Tibial artery (tissue), 4 donors: ENCODE measurements around the gene SEC24B.

Experiments
- DNase-seq, 2 donors: peaks; one replicate each; pipeline ENCODE4 v3.0.0-alpha.2; 2019
- H3K27ac ChIP-seq, 2 donors: fragments of 200-600 bp; sonication (generic) in 1 of 2; 1 replicate in 1 of 2; 2 replicates in 1 of 2; pipeline ENCODE4 v1.5.1; 2018 to 2019; ENCODE audit warnings: mild to moderate bottlenecking in 1 of 2
- H3K27me3 ChIP-seq, 2 donors: fragments of 200-600 bp; sonication (generic) in 1 of 2; one replicate each; pipeline versions ENCODE4 v1.5.1 to v1.6.0; 2016 to 2019
- H3K36me3 ChIP-seq, 3 donors: fragments of 200-600 bp; sonication (generic) in 2 of 3; one replicate each; pipeline ENCODE4 v1.5.1; 2016 to 2019; ENCODE audit warnings: mild to moderate bottlenecking in 2 of 3
- H3K4me1 ChIP-seq, 4 donors: fragments of 200-600 bp; sonication (generic) in 2 of 4; 1 replicate in 3 of 4; 2 replicates in 1 of 4; pipeline ENCODE4 v1.5.1; 2016 to 2019
- H3K4me3 ChIP-seq, 2 donors: fragments of 200-600 bp; sonication (generic) in 1 of 2; 1 replicate in 1 of 2; 2 replicates in 1 of 2; pipeline ENCODE4 v1.5.1; 2018 to 2019; ENCODE audit warnings: mild to moderate bottlenecking in 2 of 2
- H3K9me3 ChIP-seq, 3 donors: fragments of 200-600 bp; sonication (generic) in 1 of 3; one replicate each; pipeline ENCODE4 v1.5.1; 2016 to 2019
- intact Hi-C: fragments of 100-400 bp; cut with DNase I; formaldehyde crosslinking; loops from one replicate; pipeline ENCODE4 v1.15.0; 2023; ENCODE audit warnings: low total_unique reads
- TF ChIP-seq, protein P1 (sequence below), 2 experiments: fragments of 200-600 bp in 1 of 2; fragments of 450-650 bp in 1 of 2; IDR thresholded peaks; one replicate each; pipeline ENCODE4 v1.5.1; 2017 to 2019; ENCODE audit warnings: antibody characterized with exemption in 2 of 2, mild to moderate bottlenecking in 1 of 2, moderate library complexity in 1 of 2

The SEC24B gene

DNA sequence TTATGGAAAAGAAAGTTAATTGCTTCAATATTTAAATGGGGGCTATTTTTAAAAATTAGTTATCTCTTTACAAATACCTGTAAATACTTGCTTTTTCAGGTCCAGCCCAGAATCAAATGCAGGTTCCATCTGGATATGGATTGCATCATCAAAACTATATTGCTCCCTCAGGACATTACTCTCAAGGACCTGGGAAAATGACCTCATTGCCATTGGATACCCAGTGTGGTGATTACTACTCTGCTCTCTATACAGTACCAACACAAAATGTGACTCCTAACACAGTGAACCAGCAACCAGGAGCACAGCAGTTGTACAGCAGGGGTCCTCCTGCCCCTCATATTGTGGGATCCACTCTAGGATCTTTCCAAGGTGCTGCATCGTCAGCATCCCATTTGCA lies 29.2 kb downstream of the SEC24B start:
- intact Hi-C loops = no loop called here
- no peak for DNase-seq
- H3K4me1 ChIP-seq = peaks cover 0 to 34% (median 14%) of the 10 kb centered on the region in 4 donors

DNA sequence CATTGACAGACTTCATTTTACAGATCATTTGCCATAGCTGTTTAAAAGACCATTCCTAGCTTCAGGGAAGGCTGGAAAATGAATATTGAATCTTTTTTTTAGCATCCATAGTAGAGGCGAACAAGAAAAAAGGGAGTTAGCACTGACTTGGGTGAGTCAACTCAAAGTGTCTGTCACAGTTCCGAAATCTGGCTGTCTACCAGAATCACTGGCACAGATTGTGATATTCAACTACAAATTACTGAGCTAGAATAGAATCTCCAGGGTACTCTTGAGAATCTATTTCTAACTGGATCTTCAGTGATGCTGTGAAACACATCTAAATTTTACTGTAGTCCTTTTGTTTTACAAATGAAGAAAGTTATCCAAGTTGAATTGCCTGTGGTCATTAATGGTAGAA lies 31.5 kb downstream of the SEC24B start:
- no peaks in the 10 kb centered on the region for H3K27me3 ChIP-seq
- peaks cover 16 to 29% (median 18%) of the 10 kb centered on the region in 3 donors for H3K36me3 ChIP-seq
- no peaks in the 10 kb centered on the region for H3K9me3 ChIP-seq
- H3K4me3 ChIP-seq = no peak overlapping the region
- DNase-seq = no peak
- TF ChIP-seq, protein P1, sequence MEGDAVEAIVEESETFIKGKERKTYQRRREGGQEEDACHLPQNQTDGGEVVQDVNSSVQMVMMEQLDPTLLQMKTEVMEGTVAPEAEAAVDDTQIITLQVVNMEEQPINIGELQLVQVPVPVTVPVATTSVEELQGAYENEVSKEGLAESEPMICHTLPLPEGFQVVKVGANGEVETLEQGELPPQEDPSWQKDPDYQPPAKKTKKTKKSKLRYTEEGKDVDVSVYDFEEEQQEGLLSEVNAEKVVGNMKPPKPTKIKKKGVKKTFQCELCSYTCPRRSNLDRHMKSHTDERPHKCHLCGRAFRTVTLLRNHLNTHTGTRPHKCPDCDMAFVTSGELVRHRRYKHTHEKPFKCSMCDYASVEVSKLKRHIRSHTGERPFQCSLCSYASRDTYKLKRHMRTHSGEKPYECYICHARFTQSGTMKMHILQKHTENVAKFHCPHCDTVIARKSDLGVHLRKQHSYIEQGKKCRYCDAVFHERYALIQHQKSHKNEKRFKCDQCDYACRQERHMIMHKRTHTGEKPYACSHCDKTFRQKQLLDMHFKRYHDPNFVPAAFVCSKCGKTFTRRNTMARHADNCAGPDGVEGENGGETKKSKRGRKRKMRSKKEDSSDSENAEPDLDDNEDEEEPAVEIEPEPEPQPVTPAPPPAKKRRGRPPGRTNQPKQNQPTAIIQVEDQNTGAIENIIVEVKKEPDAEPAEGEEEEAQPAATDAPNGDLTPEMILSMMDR (IDR thresholded peaks at IDR 0.05) = no peak
- no peak overlapping the region for H3K27ac ChIP-seq
- H3K4me1 ChIP-seq = peaks cover 0 to 47% (median 15%) of the 10 kb centered on the region in 4 donors
- intact Hi-C loops = no loop called here

More for the DNA sequence above, 29.2 kb downstream of the SEC24B start:
- TF ChIP-seq, protein P1 (IDR thresholded peaks at IDR 0.05) = no peak
- no peaks in the 10 kb centered on the region for H3K9me3 ChIP-seq
- H3K36me3 ChIP-seq = peaks cover 16 to 29% (median 18%) of the 10 kb centered on the region in 3 donors
- H3K27me3 ChIP-seq = no peaks in the 10 kb centered on the region
- H3K27ac ChIP-seq = no peak overlapping the region
- H3K4me3 ChIP-seq = no peak overlapping the region

DNA sequence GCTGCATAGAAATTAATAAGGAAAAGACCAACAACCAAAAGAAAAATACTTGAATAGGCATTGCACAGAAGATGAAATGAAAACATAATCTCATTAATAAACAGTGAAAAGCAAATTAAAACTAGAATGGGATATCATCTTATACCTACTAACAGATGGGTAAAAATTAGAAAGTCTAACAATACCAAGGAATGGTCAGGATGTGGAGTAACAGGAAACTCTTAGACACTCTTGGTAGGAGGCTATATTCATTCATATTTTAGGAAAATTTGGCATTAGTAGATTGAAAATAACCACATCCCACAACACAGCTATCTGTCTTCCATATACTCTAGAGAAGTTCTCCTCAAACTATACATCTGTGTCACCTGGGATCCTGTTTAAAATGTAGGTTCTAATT lies 36.3 kb downstream of the SEC24B start:
- intact Hi-C loops = no loop called here
- no peaks in the 10 kb centered on the region for H3K27me3 ChIP-seq
- no peak overlapping the region for H3K27ac ChIP-seq
- DNase-seq = no peak
- TF ChIP-seq, protein P1 (IDR thresholded peaks at IDR 0.05) = no peak
- no peaks in the 10 kb centered on the region for H3K9me3 ChIP-seq
- H3K4me1 ChIP-seq = peaks cover 0 to 52% (median 19%) of the 10 kb centered on the region in 4 donors
- peaks cover 0 to 16% (median 0%) of the 10 kb centered on the region in 3 donors for H3K36me3 ChIP-seq
- no peak overlapping the region for H3K4me3 ChIP-seq

DNA sequence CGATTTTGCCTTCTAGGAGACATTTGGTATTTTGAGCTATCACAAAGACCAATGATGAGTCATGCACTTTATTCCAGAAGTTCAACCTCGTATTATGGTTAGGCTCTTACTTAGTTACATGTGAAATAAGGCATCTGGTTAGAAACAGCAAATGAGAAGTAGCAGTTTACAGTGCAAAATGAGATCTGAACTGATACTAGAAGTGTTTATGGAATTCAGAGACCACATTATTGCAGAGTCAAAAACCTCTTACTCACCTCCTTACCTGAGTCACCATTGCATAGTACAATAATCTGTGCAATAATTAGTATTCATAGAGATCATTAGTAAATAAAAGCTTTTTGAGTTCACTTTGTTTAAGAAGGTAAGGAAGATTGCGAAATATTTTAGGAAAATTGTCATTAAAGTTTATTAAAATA lies 38.7 kb downstream of the SEC24B start:
- Histone ChIP-seq H3K4me3 (no peak overlapping the region), H3K9me3 (no peaks in the 10 kb centered on the region), H3K27ac (no peak overlapping the region), H3K36me3 (peaks cover 0 to 7% (median 0%) of the 10 kb centered on the region in 3 donors), H3K4me1 (peaks cover 0 to 41% (median 12%) of the 10 kb centered on the region in 4 donors), H3K27me3 (no peaks in the 10 kb centered on the region)
- DNase-seq = no peak
- intact Hi-C loops = no loop called here
- TF ChIP-seq, protein P1 (IDR thresholded peaks at IDR 0.05) = no peak

DNA sequence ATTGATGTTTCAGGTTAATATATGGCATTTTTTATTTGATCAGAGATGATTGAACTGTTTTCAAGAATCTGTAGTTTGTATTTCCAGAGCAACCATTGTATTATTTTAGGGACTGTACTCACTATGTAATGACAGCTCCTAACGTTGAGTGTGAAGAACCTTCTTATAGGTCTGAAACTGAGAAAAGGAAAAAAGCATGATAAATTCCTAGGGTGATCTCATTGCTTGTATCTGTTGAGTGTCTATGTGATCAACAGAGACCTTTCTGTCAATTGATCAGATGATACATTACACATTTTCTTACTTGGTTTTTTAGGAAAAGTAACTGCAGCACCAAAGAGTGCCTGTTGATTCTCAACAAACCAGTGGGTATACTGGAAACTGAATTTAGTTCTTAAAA lies 40.2 kb downstream of the SEC24B start:
- Histone ChIP-seq H3K4me1 (peaks cover 0 to 29% (median 12%) of the 10 kb centered on the region in 4 donors), H3K36me3 (peaks cover 0 to 7% (median 0%) of the 10 kb centered on the region in 3 donors), H3K27me3 (no peaks in the 10 kb centered on the region), H3K4me3 (no peak overlapping the region), H3K9me3 (no peaks in the 10 kb centered on the region), H3K27ac (no peak overlapping the region)
- DNase-seq = no peak
- TF ChIP-seq, protein P1 (IDR thresholded peaks at IDR 0.05) = no peak
- intact Hi-C loops = no loop called here

DNA sequence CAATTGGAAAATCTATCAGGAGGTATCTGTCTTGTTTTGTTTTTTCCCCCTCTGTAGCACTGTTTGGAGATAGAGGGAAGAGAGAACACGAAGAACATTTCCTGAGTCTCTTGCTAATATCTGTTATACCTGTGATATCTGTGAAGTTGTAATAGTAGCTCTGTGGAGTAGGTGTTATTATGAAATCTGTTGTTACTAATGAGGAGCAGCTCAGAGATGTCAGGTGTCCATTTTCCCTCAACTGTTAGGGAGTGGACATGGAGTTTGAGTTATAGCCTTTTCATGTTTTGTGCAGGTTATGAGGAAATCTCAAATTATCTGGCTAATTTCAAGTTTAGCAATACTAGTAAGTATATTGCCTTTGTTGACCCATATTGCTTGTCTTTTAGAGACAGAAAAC lies 52.4 kb downstream of the SEC24B start:
- TF ChIP-seq, protein P1 (IDR thresholded peaks at IDR 0.05) = no peak
- Histone ChIP-seq H3K27me3 (no peaks in the 10 kb centered on the region), H3K9me3 (no peaks in the 10 kb centered on the region), H3K36me3 (peaks cover 0 to 11% (median 7%) of the 10 kb centered on the region in 3 donors), H3K27ac (no peak overlapping the region), H3K4me3 (no peak overlapping the region), H3K4me1 (no peaks in the 10 kb centered on the region)
- DNase-seq = no peak
- intact Hi-C loops = no loop called here
